Measurements from ENCODE around the gene WDR54.

The WDR54 gene

DNA sequence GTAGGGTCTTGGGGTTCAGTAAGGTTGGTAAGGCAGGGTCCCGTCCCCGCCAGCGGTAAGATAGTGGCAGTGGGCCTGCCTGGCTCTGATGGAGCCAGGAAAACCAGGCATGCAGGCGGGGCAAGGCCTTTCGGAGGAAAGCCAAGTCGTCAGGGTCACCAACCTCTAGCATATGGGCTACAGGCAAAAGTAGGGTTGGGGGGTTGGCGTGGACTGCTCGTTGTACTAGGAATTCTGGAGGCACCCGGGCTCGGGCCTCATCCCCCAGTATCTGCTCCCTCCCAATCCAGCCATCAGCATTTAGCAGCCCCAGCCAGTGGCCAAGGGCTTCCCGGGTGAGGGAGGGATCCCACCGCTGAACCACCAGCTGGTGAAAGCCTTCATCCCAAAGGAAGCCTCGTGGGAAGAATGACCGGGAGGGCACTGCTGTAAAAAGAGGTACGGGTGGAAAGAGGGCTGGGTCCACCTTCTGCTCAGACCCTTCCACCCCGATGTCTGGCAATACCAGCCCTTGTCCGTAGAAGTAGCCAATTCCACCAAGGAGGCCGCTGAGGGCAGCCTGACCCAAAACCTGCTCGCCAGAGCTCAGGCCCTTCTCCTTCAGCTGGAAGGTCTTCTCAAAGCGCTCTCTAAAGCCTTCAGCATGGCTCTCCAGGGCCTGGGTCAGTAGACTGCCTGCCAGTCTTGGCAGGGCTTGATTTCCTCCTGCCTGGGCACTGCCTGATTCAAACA lies 40.7 kb downstream of the WDR54 start:
- Histone ChIP-seq H3K4me3 (ENCODE audit: low read depth, low read length) (no peak overlapping the region), H3K9me3 (ENCODE audit: control insufficient read depth, insufficient read depth, low read depth, low read length) (no peaks in the 10 kb centered on the region), H3K27ac (ENCODE audit: extremely low read depth, low read depth, low read length) (no peak overlapping the region), H3K36me3 (ENCODE audit: control insufficient read depth in 2 of 2, insufficient read depth in 1 of 2, low read length in 2 of 2) (peaks cover 0 to 31% of the 10 kb centered on the region in 2 experiments; a peak in 1 of 3 replicates), H3K4me1 (ENCODE audit: control insufficient read depth, insufficient read depth, low read length) (no peaks in the 10 kb centered on the region)
- TF ChIP-seq, protein P1, sequence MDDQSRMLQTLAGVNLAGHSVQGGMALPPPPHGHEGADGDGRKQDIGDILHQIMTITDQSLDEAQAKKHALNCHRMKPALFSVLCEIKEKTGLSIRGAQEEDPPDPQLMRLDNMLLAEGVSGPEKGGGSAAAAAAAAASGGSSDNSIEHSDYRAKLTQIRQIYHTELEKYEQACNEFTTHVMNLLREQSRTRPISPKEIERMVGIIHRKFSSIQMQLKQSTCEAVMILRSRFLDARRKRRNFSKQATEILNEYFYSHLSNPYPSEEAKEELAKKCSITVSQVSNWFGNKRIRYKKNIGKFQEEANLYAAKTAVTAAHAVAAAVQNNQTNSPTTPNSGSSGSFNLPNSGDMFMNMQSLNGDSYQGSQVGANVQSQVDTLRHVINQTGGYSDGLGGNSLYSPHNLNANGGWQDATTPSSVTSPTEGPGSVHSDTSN (CRISPR knock-in tag; IDR thresholded peaks at IDR 0.05) = no peak
- TF ChIP-seq ZNF214 (tag by site-specific recombination; IDR thresholded peaks at IDR 0.05; ENCODE audit: borderline replicate concordance) (no peak), ZNF707 (tag by site-specific recombination; IDR thresholded peaks at IDR 0.05) (no peak)
- TF ChIP-seq, protein P2, sequence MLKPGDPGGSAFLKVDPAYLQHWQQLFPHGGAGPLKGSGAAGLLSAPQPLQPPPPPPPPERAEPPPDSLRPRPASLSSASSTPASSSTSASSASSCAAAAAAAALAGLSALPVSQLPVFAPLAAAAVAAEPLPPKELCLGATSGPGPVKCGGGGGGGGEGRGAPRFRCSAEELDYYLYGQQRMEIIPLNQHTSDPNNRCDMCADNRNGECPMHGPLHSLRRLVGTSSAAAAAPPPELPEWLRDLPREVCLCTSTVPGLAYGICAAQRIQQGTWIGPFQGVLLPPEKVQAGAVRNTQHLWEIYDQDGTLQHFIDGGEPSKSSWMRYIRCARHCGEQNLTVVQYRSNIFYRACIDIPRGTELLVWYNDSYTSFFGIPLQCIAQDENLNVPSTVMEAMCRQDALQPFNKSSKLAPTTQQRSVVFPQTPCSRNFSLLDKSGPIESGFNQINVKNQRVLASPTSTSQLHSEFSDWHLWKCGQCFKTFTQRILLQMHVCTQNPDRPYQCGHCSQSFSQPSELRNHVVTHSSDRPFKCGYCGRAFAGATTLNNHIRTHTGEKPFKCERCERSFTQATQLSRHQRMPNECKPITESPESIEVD (tag by site-specific recombination; IDR thresholded peaks at IDR 0.05) = no peak
- ChIA-PET POLR2A (interaction anchor here (0.8 to 2.2 kb wide), 3 partner anchors 10 to 71 kb away, joined by 3 to 13 read pairs (median 4); partner anchors contain the start of genes CCDC142 and MRPL53), CTCF (interaction anchor here (0.9 kb wide), 1 partner anchor 10 kb away, joined by 3 read pairs; the partner anchor contains the start of gene MRPL53)

- ChIA-PET POLR2A (interaction anchor here (1.1 kb wide), 1 partner anchor 72 kb away, joined by 4 read pairs; no protein-coding TSS in a partner anchor), CTCF (no interaction called here)
- Histone ChIP-seq H3K36me3 (ENCODE audit: control insufficient read depth in 2 of 2, insufficient read depth in 1 of 2, low read length in 2 of 2) (peaks cover 0 to 31% of the 10 kb centered on the region in 2 experiments; a peak in 1 of 3 replicates), H3K4me3 (ENCODE audit: low read depth, low read length) (no peak overlapping the region), H3K4me1 (ENCODE audit: control insufficient read depth, insufficient read depth, low read length) (no peaks in the 10 kb centered on the region), H3K9me3 (ENCODE audit: control insufficient read depth, insufficient read depth, low read depth, low read length) (no peaks in the 10 kb centered on the region), H3K27ac (ENCODE audit: extremely low read depth, low read depth, low read length) (0 out of 2 replicates have a peak overlapping the region, but pooled peaks have one; percentile 42)
- TF ChIP-seq, protein P1 (CRISPR knock-in tag; IDR thresholded peaks at IDR 0.05) = no peak
- TF ChIP-seq ZNF624 (tag by site-specific recombination; IDR thresholded peaks at IDR 0.05) (no peak), ZNF132 (tag by site-specific recombination; IDR thresholded peaks at IDR 0.05; ENCODE audit: borderline replicate concordance) (no peak), ZNF423 (tag by site-specific recombination; IDR thresholded peaks at IDR 0.05) (no peak), GLIS1 (tag by site-specific recombination; IDR thresholded peaks at IDR 0.05) (no peak), ZNF510 (tag by site-specific recombination; IDR thresholded peaks at IDR 0.05; ENCODE audit: insufficient replicate concordance) (no peak), ZNF48 (tag by site-specific recombination; IDR thresholded peaks at IDR 0.05) (no peak), ZFP41 (tag by site-specific recombination; IDR thresholded peaks at IDR 0.05; ENCODE audit: borderline replicate concordance) (no peak), SCRT1 (tag by site-specific recombination; IDR thresholded peaks at IDR 0.05; ENCODE audit: borderline replicate concordance) (no peak), ZFP37 (tag by site-specific recombination; IDR thresholded peaks at IDR 0.05) (no peak), ZNF24 (tag by site-specific recombination; IDR thresholded peaks at IDR 0.05) (no peak), ZNF184 (tag by site-specific recombination; IDR thresholded peaks at IDR 0.05) (no peak)
These were observed 41.2 kb downstream of the WDR54 start for GRCh38 chr2:74462786-74463105.

DNA sequence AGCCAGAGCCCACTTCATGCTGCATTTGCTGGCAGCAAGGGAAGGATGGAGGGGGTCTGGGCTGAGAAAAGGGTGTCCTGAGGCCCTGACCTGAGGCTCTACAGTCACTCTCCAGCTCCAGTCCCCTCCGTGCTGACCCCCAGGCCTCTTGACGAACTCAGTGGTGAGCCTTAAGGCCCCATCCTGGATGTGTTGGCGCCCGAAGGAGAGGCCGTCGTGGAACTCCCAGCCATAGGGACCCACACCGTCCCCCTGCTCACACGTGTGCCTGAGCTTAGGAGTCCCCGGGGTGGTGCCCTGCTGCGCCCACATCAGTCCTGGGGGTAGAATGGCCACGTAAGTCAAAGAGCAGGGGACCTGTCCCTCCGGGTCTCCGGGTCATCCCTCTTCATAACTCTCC lies 42.9 kb downstream of the WDR54 start:
- Histone ChIP-seq H3K4me1 (ENCODE audit: control insufficient read depth, insufficient read depth, low read length) (no peaks in the 10 kb centered on the region), H3K9me3 (ENCODE audit: control insufficient read depth, insufficient read depth, low read depth, low read length) (no peaks in the 10 kb centered on the region), H3K4me3 (ENCODE audit: low read depth, low read length) (peak overlapping the region; percentile 88), H3K27ac (ENCODE audit: extremely low read depth, low read depth, low read length) (peak overlapping the region; percentile 74; the same call in 1 of the 2 replicates), H3K36me3 (ENCODE audit: control insufficient read depth in 2 of 2, insufficient read depth in 1 of 2, low read length in 2 of 2) (peaks cover 0 to 31% of the 10 kb centered on the region in 2 experiments; a peak in 1 of 3 replicates)
- TF ChIP-seq, protein P3, sequence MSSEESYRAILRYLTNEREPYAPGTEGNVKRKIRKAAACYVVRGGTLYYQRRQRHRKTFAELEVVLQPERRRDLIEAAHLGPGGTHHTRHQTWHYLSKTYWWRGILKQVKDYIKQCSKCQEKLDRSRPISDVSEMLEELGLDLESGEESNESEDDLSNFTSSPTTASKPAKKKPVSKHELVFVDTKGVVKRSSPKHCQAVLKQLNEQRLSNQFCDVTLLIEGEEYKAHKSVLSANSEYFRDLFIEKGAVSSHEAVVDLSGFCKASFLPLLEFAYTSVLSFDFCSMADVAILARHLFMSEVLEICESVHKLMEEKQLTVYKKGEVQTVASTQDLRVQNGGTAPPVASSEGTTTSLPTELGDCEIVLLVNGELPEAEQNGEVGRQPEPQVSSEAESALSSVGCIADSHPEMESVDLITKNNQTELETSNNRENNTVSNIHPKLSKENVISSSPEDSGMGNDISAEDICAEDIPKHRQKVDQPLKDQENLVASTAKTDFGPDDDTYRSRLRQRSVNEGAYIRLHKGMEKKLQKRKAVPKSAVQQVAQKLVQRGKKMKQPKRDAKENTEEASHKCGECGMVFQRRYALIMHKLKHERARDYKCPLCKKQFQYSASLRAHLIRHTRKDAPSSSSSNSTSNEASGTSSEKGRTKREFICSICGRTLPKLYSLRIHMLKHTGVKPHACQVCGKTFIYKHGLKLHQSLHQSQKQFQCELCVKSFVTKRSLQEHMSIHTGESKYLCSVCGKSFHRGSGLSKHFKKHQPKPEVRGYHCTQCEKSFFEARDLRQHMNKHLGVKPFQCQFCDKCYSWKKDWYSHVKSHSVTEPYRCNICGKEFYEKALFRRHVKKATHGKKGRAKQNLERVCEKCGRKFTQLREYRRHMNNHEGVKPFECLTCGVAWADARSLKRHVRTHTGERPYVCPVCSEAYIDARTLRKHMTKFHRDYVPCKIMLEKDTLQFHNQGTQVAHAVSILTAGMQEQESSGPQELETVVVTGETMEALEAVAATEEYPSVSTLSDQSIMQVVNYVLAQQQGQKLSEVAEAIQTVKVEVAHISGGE (tag by site-specific recombination; conservative IDR thresholded peaks at IDR 0.05; ENCODE audit: low read depth) = no peak
- 0 out of 2 replicates have a peak, but pooled peaks have one; percentile 25 for TF ChIP-seq ZNF692 (tag by site-specific recombination; IDR thresholded peaks at IDR 0.05)
- peak; percentile 14; the same call in 1 of the 2 replicates for TF ChIP-seq ZNF335 (tag by site-specific recombination; conservative IDR thresholded peaks at IDR 0.05)
- CTCF ChIA-PET = interaction anchor here (0.7 to 1.4 kb wide), 3 partner anchors 44 to 182 kb away, joined by 3 to 5 read pairs (median 3); no protein-coding TSS in a partner anchor
- POLR2A ChIA-PET = interaction anchor here (1.2 to 1.6 kb wide), 2 partner anchors 8 to 18 kb away, joined by 5 to 6 read pairs; partner anchors contain the start of genes CCDC142 and TTC31
